ENCODE data around the gene TPSB2. TPM values are rescaled to one million over a fixed set of nuclear protein-coding genes. Genes with fewer than 3 reads are reported as not detected.
"Not testable (repeated sequence)": the region's sequence is repeated elsewhere in the genome, so short reads cannot be mapped to it uniquely, and the experiment has no call there.

Gene TPSB2
- not detected for polyA plus RNA-seq

GRCh38 chr16:1230084-1230470, at the start of gene TPSB2:
Gene TPSB2 (minus strand): TSS chr16:1230184. CDS start chr16:1229951, 233 bp downstream.
- not testable (repeated sequence) for H3K4me3 Mint-ChIP-seq, H3K36me3 Mint-ChIP-seq, H3K27me3 Mint-ChIP-seq, H3K27ac Mint-ChIP-seq, H3K9me3 Mint-ChIP-seq, H3K4me1 Mint-ChIP-seq

GRCh38 chr16:1279081-1279944, 49.3 kb upstream of the TPSB2 start:
- Mint-ChIP-seq H3K36me3 (no peaks in the 10 kb centered on the region), H3K27ac (no peak overlapping the region), H3K4me3 (no peak overlapping the region), H3K4me1 (peaks cover 0 to 4% (median 2%) of the 10 kb centered on the region in 3 donors), H3K27me3 (peaks cover 5% of the 10 kb centered on the region), H3K9me3 (no peaks in the 10 kb centered on the region)

- Mint-ChIP-seq H3K36me3 (no peaks in the 10 kb centered on the region), H3K4me1 (peaks cover 0 to 4% (median 2%) of the 10 kb centered on the region in 3 donors), H3K27ac (no peak overlapping the region), H3K4me3 (no peak overlapping the region), H3K27me3 (peaks cover 1% of the 10 kb centered on the region), H3K9me3 (no peaks in the 10 kb centered on the region)
Measured at GRCh38 chr16:1278477-1278876, 48.5 kb upstream of the TPSB2 start.

- H3K4me1 Mint-ChIP-seq = peaks cover 0 to 4% (median 2%) of the 10 kb centered on the region in 3 donors
- H3K9me3 Mint-ChIP-seq = no peaks in the 10 kb centered on the region
- H3K4me3 Mint-ChIP-seq = no peak overlapping the region
- no peak overlapping the region for H3K27ac Mint-ChIP-seq
- H3K27me3 Mint-ChIP-seq = peaks cover 8% of the 10 kb centered on the region
- no peaks in the 10 kb centered on the region for H3K36me3 Mint-ChIP-seq
Measured at GRCh38 chr16:1277617-1278282, 47.8 kb upstream of the TPSB2 start.

GRCh38 chr16:1277151-1277598, 47.2 kb upstream of the TPSB2 start:
- H3K9me3 Mint-ChIP-seq = no peaks in the 10 kb centered on the region
- H3K27ac Mint-ChIP-seq = no peak overlapping the region
- H3K4me1 Mint-ChIP-seq = peaks cover 0 to 2% (median 0%) of the 10 kb centered on the region in 3 donors
- no peak overlapping the region for H3K4me3 Mint-ChIP-seq
- H3K27me3 Mint-ChIP-seq = peaks cover 8% of the 10 kb centered on the region
- H3K36me3 Mint-ChIP-seq = no peaks in the 10 kb centered on the region

- Mint-ChIP-seq H3K27me3 (peaks cover 8% of the 10 kb centered on the region), H3K36me3 (no peaks in the 10 kb centered on the region), H3K9me3 (no peaks in the 10 kb centered on the region), H3K4me1 (peaks cover 0 to 2% (median 0%) of the 10 kb centered on the region in 3 donors), H3K27ac (no peak overlapping the region), H3K4me3 (no peak overlapping the region)
Measured at GRCh38 chr16:1276580-1276878, 46.5 kb upstream of the TPSB2 start.

- H3K27me3 Mint-ChIP-seq = peaks cover 8% of the 10 kb centered on the region
- H3K9me3 Mint-ChIP-seq = no peaks in the 10 kb centered on the region
- peaks cover 0 to 2% (median 0%) of the 10 kb centered on the region in 3 donors for H3K4me1 Mint-ChIP-seq
- no peak overlapping the region for H3K27ac Mint-ChIP-seq
- H3K36me3 Mint-ChIP-seq = no peaks in the 10 kb centered on the region
- H3K4me3 Mint-ChIP-seq = no peak overlapping the region
Measured at GRCh38 chr16:1275791-1276579, 46.0 kb upstream of the TPSB2 start.

GRCh38 chr16:1274767-1275166, 44.8 kb upstream of the TPSB2 start:
- Mint-ChIP-seq H3K4me1 (peaks cover 0 to 2% (median 0%) of the 10 kb centered on the region in 3 donors), H3K36me3 (no peaks in the 10 kb centered on the region), H3K4me3 (no peak overlapping the region), H3K9me3 (no peaks in the 10 kb centered on the region), H3K27me3 (peaks cover 8% of the 10 kb centered on the region), H3K27ac (no peak overlapping the region)

- Mint-ChIP-seq H3K4me1 (peaks cover 0 to 2% (median 0%) of the 10 kb centered on the region in 3 donors), H3K27ac (no peak overlapping the region), H3K9me3 (no peaks in the 10 kb centered on the region), H3K36me3 (no peaks in the 10 kb centered on the region), H3K27me3 (peaks cover 8% of the 10 kb centered on the region), H3K4me3 (no peak overlapping the region)
Measured at GRCh38 chr16:1273816-1274215, 43.8 kb upstream of the TPSB2 start.

GRCh38 chr16:1272453-1273198, 42.6 kb upstream of the TPSB2 start:
- H3K36me3 Mint-ChIP-seq = no peaks in the 10 kb centered on the region
- no peak overlapping the region for H3K4me3 Mint-ChIP-seq
- peaks cover 8% of the 10 kb centered on the region for H3K27me3 Mint-ChIP-seq
- no peaks in the 10 kb centered on the region for H3K9me3 Mint-ChIP-seq
- peaks cover 0 to 2% (median 0%) of the 10 kb centered on the region in 3 donors for H3K4me1 Mint-ChIP-seq
- no peak overlapping the region for H3K27ac Mint-ChIP-seq

- not testable (repeated sequence) for H3K4me1 Mint-ChIP-seq, H3K27me3 Mint-ChIP-seq, H3K36me3 Mint-ChIP-seq, H3K27ac Mint-ChIP-seq, H3K4me3 Mint-ChIP-seq, H3K9me3 Mint-ChIP-seq
Measured at GRCh38 chr16:1271724-1272413, 41.9 kb upstream of the TPSB2 start.

- H3K36me3 Mint-ChIP-seq = no peaks in the 10 kb centered on the region
- peaks cover 0 to 2% (median 0%) of the 10 kb centered on the region in 3 donors for H3K4me1 Mint-ChIP-seq
- H3K4me3 Mint-ChIP-seq = peak overlapping the region in 1 of 4 donors; percentile 43
- H3K27ac Mint-ChIP-seq = no peak overlapping the region
- H3K9me3 Mint-ChIP-seq = no peaks in the 10 kb centered on the region
- peaks cover 8% of the 10 kb centered on the region for H3K27me3 Mint-ChIP-seq
Measured at GRCh38 chr16:1271380-1271723, 41.4 kb upstream of the TPSB2 start.

- not testable (repeated sequence) for H3K27me3 Mint-ChIP-seq, H3K4me1 Mint-ChIP-seq, H3K9me3 Mint-ChIP-seq, H3K36me3 Mint-ChIP-seq, H3K4me3 Mint-ChIP-seq, H3K27ac Mint-ChIP-seq
Measured at GRCh38 chr16:1269418-1269817, 39.4 kb upstream of the TPSB2 start.

GRCh38 chr16:1265826-1266225, 35.8 kb upstream of the TPSB2 start:
- no peak overlapping the region for H3K27ac Mint-ChIP-seq
- H3K4me3 Mint-ChIP-seq = no peak overlapping the region
- no peaks in the 10 kb centered on the region for H3K9me3 Mint-ChIP-seq
- H3K36me3 Mint-ChIP-seq = no peaks in the 10 kb centered on the region
- H3K4me1 Mint-ChIP-seq = no peaks in the 10 kb centered on the region
- H3K27me3 Mint-ChIP-seq = peaks cover 10% of the 10 kb centered on the region
